Measurements from ENCODE around the gene SENP8.

Gene SENP8

GRCh38 chr15:72146934-72147333 is 28.7 kb downstream of the SENP8 start:
- Histone ChIP-seq H4K12ac (ENCODE audit: low read depth, low read length) (no peak overlapping the region), H3K4me3 (ENCODE audit: low read depth, low read length) (no peak overlapping the region), H3K14ac (ENCODE audit: low read length) (no peak overlapping the region), H3K79me1 (ENCODE audit: low read length) (no peaks in the 10 kb centered on the region), H2BK12ac (ENCODE audit: low read length) (no peak overlapping the region), H2AFZ (ENCODE audit: insufficient read depth, low read length, poor library complexity) (no peak overlapping the region), H3K9me3 (ENCODE audit: insufficient read depth, low read depth, low read length) (no peaks in the 10 kb centered on the region), H3K18ac (ENCODE audit: low read length) (no peak overlapping the region), H2BK5ac (ENCODE audit: low read depth, low read length, poor library complexity) (no peak overlapping the region), H3K9ac (ENCODE audit: low read length) (no peak overlapping the region), H3K36me3 (ENCODE audit: control insufficient read depth in 1 of 2, insufficient read depth in 2 of 2, low read length in 2 of 2) (no peaks in the 10 kb centered on the region), H2BK120ac (ENCODE audit: insufficient read depth, low read length, poor library complexity) (no peak overlapping the region), H3K27me3 (ENCODE audit: insufficient read depth, low read length) (no peaks in the 10 kb centered on the region), H3K23ac (ENCODE audit: low read length) (no peak overlapping the region), H4K91ac (ENCODE audit: low read depth, low read length) (no peak overlapping the region), H3K4me1 (ENCODE audit: control insufficient read depth in 1 of 2, insufficient read depth in 2 of 2, low read length in 2 of 2) (no peaks in the 10 kb centered on the region), H2AK5ac (ENCODE audit: low read length) (no peak overlapping the region), H3K4ac (ENCODE audit: low read depth, low read length) (no peak overlapping the region), H3K27ac (ENCODE audit: low read depth, low read length) (no peak overlapping the region), H4K8ac (ENCODE audit: low read depth, low read length) (no peak overlapping the region), H3K79me2 (ENCODE audit: control insufficient read depth, insufficient read depth, low read length, poor library complexity) (no peaks in the 10 kb centered on the region), H3K4me2 (ENCODE audit: low read length) (no peak overlapping the region)
- no peak for DNase-seq

DNA sequence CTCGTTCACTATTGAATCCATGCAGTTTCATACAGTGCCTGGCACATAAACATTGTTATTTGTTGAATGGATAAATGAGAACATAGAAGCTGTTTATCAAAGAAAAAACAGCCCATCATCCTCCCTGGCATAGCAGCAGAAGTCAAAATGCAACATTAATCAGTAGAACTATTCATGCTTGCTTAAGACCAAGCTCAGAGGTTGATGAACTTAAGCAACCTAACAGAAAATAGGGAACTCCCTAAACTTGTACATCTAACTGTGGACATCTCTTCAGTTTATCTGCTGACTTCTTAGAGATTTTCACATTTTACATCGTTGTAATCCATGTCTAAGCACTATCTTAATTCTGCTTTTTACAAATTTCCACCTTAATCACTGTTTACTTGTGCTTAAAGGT is 29.2 kb downstream of the SENP8 start:
- Histone ChIP-seq H3K9me3 (ENCODE audit: insufficient read depth, low read depth, low read length) (no peaks in the 10 kb centered on the region), H3K79me2 (ENCODE audit: control insufficient read depth, insufficient read depth, low read length, poor library complexity) (no peaks in the 10 kb centered on the region), H2BK120ac (ENCODE audit: insufficient read depth, low read length, poor library complexity) (no peak overlapping the region), H2BK12ac (ENCODE audit: low read length) (no peak overlapping the region), H3K79me1 (ENCODE audit: low read length) (no peaks in the 10 kb centered on the region), H4K12ac (ENCODE audit: low read depth, low read length) (no peak overlapping the region), H2AFZ (ENCODE audit: insufficient read depth, low read length, poor library complexity) (no peak overlapping the region), H3K14ac (ENCODE audit: low read length) (no peak overlapping the region), H3K23ac (ENCODE audit: low read length) (no peak overlapping the region), H3K36me3 (ENCODE audit: control insufficient read depth in 1 of 2, insufficient read depth in 2 of 2, low read length in 2 of 2) (no peaks in the 10 kb centered on the region), H2BK5ac (ENCODE audit: low read depth, low read length, poor library complexity) (no peak overlapping the region), H3K4me2 (ENCODE audit: low read length) (no peak overlapping the region), H3K27me3 (ENCODE audit: insufficient read depth, low read length) (no peaks in the 10 kb centered on the region), H3K4ac (ENCODE audit: low read depth, low read length) (no peak overlapping the region), H4K8ac (ENCODE audit: low read depth, low read length) (no peak overlapping the region), H3K4me3 (ENCODE audit: low read depth, low read length) (no peak overlapping the region), H4K91ac (ENCODE audit: low read depth, low read length) (no peak overlapping the region), H3K4me1 (ENCODE audit: control insufficient read depth in 1 of 2, insufficient read depth in 2 of 2, low read length in 2 of 2) (no peaks in the 10 kb centered on the region), H2AK5ac (ENCODE audit: low read length) (no peak overlapping the region), H3K18ac (ENCODE audit: low read length) (no peak overlapping the region), H3K9ac (ENCODE audit: low read length) (no peak overlapping the region), H3K27ac (ENCODE audit: low read depth, low read length) (no peak overlapping the region)
- DNase-seq = no peak
- WGBS (ENCODE audit: extremely low coverage, insufficient coverage, insufficient read length) = no CpG with 5 or more reads among the region's 2 CpGs

- Histone ChIP-seq H2BK5ac (ENCODE audit: low read depth, low read length, poor library complexity) (no peak overlapping the region), H3K9ac (ENCODE audit: low read length) (no peak overlapping the region), H3K4me1 (ENCODE audit: control insufficient read depth in 1 of 2, insufficient read depth in 2 of 2, low read length in 2 of 2) (no peaks in the 10 kb centered on the region), H2AK5ac (ENCODE audit: low read length) (no peak overlapping the region), H3K79me1 (ENCODE audit: low read length) (peaks cover 2% of the 10 kb centered on the region), H2AFZ (ENCODE audit: insufficient read depth, low read length, poor library complexity) (no peak overlapping the region), H3K36me3 (ENCODE audit: control insufficient read depth in 1 of 2, insufficient read depth in 2 of 2, low read length in 2 of 2) (no peaks in the 10 kb centered on the region), H3K9me3 (ENCODE audit: insufficient read depth, low read depth, low read length) (no peaks in the 10 kb centered on the region), H3K14ac (ENCODE audit: low read length) (no peak overlapping the region), H4K8ac (ENCODE audit: low read depth, low read length) (no peak overlapping the region), H4K12ac (ENCODE audit: low read depth, low read length) (no peak overlapping the region), H3K4me3 (ENCODE audit: low read depth, low read length) (no peak overlapping the region), H3K27ac (ENCODE audit: low read depth, low read length) (no peak overlapping the region), H3K79me2 (ENCODE audit: control insufficient read depth, insufficient read depth, low read length, poor library complexity) (no peaks in the 10 kb centered on the region), H2BK120ac (ENCODE audit: insufficient read depth, low read length, poor library complexity) (no peak overlapping the region), H3K23ac (ENCODE audit: low read length) (no peak overlapping the region), H3K18ac (ENCODE audit: low read length) (no peak overlapping the region), H4K91ac (ENCODE audit: low read depth, low read length) (no peak overlapping the region), H3K27me3 (ENCODE audit: insufficient read depth, low read length) (no peaks in the 10 kb centered on the region), H3K4me2 (ENCODE audit: low read length) (no peak overlapping the region), H2BK12ac (ENCODE audit: low read length) (no peak overlapping the region), H3K4ac (ENCODE audit: low read depth, low read length) (no peak overlapping the region)
- WGBS (ENCODE audit: extremely low coverage, insufficient coverage, insufficient read length) = no CpG with 5 or more reads among the region's 5 CpGs
- DNase-seq = no peak
Observed at GRCh38 chr15:72153269-72154000, 35.2 kb downstream of the SENP8 start.

DNA sequence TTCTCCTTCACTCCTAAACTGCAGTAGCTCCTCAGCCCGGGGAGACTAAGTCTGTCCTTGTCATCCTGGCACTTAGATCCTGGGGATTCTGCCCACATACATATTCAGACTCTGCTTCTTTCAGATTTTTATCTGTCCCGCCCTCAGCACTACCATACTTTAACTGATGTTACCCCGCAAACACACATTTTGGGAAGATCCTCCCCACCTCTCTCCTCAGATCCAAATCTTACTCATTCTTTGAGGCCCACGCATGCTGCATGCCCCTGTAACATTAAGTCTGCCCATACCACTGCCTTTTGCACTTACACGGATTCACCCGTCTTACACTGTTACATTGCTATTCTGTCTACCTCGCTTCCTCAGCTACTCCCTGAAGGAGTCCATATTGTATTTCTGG is 36.1 kb downstream of the SENP8 start:
- H3K27ac ChIP-seq (ENCODE audit: low read depth, low read length) = no peak overlapping the region
- WGBS (ENCODE audit: extremely low coverage, insufficient coverage, insufficient read length) = no CpG with 5 or more reads among the region's 7 CpGs
- H2AFZ ChIP-seq (ENCODE audit: insufficient read depth, low read length, poor library complexity) = no peak overlapping the region

More for the DNA sequence above, 36.1 kb downstream of the SENP8 start:
- Histone ChIP-seq H3K36me3 (ENCODE audit: control insufficient read depth in 1 of 2, insufficient read depth in 2 of 2, low read length in 2 of 2) (no peaks in the 10 kb centered on the region), H3K14ac (ENCODE audit: low read length) (no peak overlapping the region), H2BK12ac (ENCODE audit: low read length) (no peak overlapping the region), H3K9me3 (ENCODE audit: insufficient read depth, low read depth, low read length) (no peaks in the 10 kb centered on the region), H3K23ac (ENCODE audit: low read length) (no peak overlapping the region), H4K91ac (ENCODE audit: low read depth, low read length) (no peak overlapping the region), H3K9ac (ENCODE audit: low read length) (no peak overlapping the region), H4K8ac (ENCODE audit: low read depth, low read length) (no peak overlapping the region), H3K4me2 (ENCODE audit: low read length) (no peak overlapping the region), H3K27me3 (ENCODE audit: insufficient read depth, low read length) (no peaks in the 10 kb centered on the region), H3K4me1 (ENCODE audit: control insufficient read depth in 1 of 2, insufficient read depth in 2 of 2, low read length in 2 of 2) (no peaks in the 10 kb centered on the region), H4K12ac (ENCODE audit: low read depth, low read length) (no peak overlapping the region), H3K79me1 (ENCODE audit: low read length) (peaks cover 2% of the 10 kb centered on the region), H3K4me3 (ENCODE audit: low read depth, low read length) (no peak overlapping the region), H3K4ac (ENCODE audit: low read depth, low read length) (no peak overlapping the region), H3K18ac (ENCODE audit: low read length) (no peak overlapping the region), H2BK5ac (ENCODE audit: low read depth, low read length, poor library complexity) (no peak overlapping the region), H2AK5ac (ENCODE audit: low read length) (no peak overlapping the region), H3K79me2 (ENCODE audit: control insufficient read depth, insufficient read depth, low read length, poor library complexity) (no peaks in the 10 kb centered on the region), H2BK120ac (ENCODE audit: insufficient read depth, low read length, poor library complexity) (no peak overlapping the region)
- no peak for DNase-seq
